NT2/D1 (cell line): ENCODE measurements around the gene TMEM163.

Source experiments
- DNase-seq: peaks from one replicate; pipeline ENCODE4 v3.0.0-alpha.2; 2011; ENCODE audit warnings: low read depth, low spot score
- H3K27me3 ChIP-seq: 2 replicates; pipeline ENCODE4 v1.6.0; 2011; ENCODE audit warnings: mild to moderate bottlenecking; ENCODE audit not compliant: insufficient read length, insufficient read depth
- H3K36me3 ChIP-seq: 2 replicates; pipeline ENCODE4 v1.6.1; 2011; ENCODE audit warnings: mild to moderate bottlenecking, low read length, mixed read lengths; ENCODE audit not compliant: insufficient read depth, insufficient read length
- H3K4me1 ChIP-seq: 2 replicates; pipeline ENCODE4 v1.5.1; 2011; ENCODE audit not compliant: insufficient read depth, insufficient read length
- H3K4me3 ChIP-seq: 2 replicates; pipeline ENCODE4 v1.5.1; 2011; ENCODE audit warnings: low read depth; ENCODE audit not compliant: insufficient read length
- H3K9ac ChIP-seq: 2 replicates; pipeline ENCODE4 v1.6.0; 2011; ENCODE audit warnings: low read depth; ENCODE audit not compliant: insufficient read length
- H3K9me3 ChIP-seq: 2 replicates; pipeline ENCODE4 v1.5.1; 2011; ENCODE audit warnings: mild to moderate bottlenecking, low read length; ENCODE audit not compliant: insufficient read depth
- SUZ12 ChIP-seq: IDR thresholded peaks from 2 replicates; pipeline ENCODE4 v1.6.1; 2011; ENCODE audit not compliant: insufficient read length, insufficient read depth; ENCODE audit errors: extremely low read depth
- YY1 ChIP-seq: IDR thresholded peaks from 2 replicates; pipeline ENCODE4 v1.6.1; 2011; ENCODE audit not compliant: insufficient read length, insufficient read depth
- ZNF274 ChIP-seq: IDR thresholded peaks from 2 replicates; pipeline ENCODE4 v1.6.1; 2011; ENCODE audit warnings: mild to moderate bottlenecking, low read depth, low read length

TMEM163 gene

DNA sequence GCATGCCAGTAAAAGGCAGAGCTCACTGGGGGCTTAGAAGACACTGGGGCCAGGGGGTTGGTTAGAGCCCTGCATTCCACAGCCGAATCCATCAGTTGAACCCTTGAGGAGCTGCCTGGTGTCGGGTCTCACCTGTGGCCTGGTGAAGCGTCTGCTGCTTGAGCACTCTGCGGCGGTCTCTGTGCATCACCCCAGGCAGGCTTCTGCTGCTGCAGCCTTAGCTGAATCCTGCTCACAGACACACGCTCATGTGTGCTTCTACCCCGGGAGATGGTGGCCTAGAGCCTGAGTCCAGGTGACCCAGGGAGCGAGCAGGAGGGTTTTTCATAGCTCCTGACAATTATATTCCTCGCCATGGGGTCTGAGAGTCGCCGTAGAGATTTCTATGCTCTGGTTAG is 272.8 kb downstream of the TMEM163 start:
- H3K4me3 ChIP-seq = no peak overlapping the region
- no peaks in the 10 kb centered on the region for H3K9me3 ChIP-seq
- TF ChIP-seq SUZ12 (no peak), YY1 (no peak), ZNF274 (no peak)
- H3K9ac ChIP-seq = no peak overlapping the region
- peaks cover 27% of the 10 kb centered on the region for H3K36me3 ChIP-seq
- peaks cover 10% of the 10 kb centered on the region for H3K4me1 ChIP-seq
- DNase-seq = no peak
- H3K27me3 ChIP-seq = no peaks in the 10 kb centered on the region

DNA sequence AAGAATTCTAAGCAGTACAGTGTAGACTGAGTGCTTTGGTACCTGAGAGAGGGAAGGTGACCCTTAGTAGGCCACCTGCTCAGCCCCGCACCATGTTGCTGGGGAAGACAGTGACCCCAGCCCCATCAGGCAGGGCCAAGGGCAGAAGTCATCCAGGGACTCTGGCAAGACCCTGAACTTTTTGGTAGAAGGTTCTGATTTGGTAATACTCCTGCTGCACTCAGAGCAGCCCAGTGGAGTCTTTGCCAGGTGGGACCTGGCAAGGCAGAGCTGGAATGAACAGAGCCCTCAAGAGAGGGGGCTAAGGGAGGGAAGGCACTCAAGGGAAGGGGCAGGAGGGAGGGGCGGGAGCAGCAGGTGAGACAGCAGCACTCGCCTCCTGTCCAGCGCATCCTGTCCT is 273.7 kb downstream of the TMEM163 start:
- Histone ChIP-seq H3K27me3 (no peaks in the 10 kb centered on the region), H3K4me3 (no peak overlapping the region), H3K36me3 (peaks cover 31% of the 10 kb centered on the region), H3K4me1 (peaks cover 9% of the 10 kb centered on the region), H3K9me3 (no peaks in the 10 kb centered on the region), H3K9ac (no peak overlapping the region)
- DNase-seq = no peak
- no peak for TF ChIP-seq SUZ12
- no peak for TF ChIP-seq YY1
- TF ChIP-seq ZNF274 = no peak

DNA sequence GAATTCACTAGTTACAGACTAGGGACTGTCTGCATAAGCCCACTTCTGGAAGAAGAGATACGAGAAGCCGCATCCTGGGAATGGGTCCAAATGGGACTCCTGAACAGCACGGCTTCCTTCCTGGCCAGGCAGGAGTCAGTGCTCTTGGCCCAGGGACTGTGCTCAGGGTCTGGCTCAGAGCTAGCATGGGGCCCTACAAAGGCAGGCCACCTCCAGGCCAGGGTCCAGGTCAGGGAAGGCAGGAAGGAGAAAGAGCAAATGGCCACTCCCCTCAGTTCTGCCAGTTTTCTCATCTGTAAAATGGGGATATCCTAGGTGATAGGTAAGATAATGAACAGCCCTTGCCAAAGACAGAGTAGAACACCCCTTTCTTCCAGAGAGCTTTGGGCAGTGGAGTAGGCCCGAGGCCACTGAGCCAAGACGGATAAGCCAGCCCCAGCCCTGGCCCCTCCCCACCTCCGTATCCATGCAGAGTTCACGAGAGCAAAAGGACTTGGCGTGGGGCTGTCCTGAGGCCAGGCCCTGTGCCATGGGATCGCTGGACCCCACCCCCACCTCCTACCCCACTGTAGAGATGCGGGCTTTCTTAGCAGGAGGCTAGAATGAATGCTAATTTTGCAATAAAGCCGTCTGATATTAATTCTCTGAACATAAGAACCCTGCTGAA is 274.9 kb downstream of the TMEM163 start:
- TF ChIP-seq ZNF274 (no peak), YY1 (no peak), SUZ12 (no peak)
- H3K36me3 ChIP-seq = peaks cover 30% of the 10 kb centered on the region

DNA sequence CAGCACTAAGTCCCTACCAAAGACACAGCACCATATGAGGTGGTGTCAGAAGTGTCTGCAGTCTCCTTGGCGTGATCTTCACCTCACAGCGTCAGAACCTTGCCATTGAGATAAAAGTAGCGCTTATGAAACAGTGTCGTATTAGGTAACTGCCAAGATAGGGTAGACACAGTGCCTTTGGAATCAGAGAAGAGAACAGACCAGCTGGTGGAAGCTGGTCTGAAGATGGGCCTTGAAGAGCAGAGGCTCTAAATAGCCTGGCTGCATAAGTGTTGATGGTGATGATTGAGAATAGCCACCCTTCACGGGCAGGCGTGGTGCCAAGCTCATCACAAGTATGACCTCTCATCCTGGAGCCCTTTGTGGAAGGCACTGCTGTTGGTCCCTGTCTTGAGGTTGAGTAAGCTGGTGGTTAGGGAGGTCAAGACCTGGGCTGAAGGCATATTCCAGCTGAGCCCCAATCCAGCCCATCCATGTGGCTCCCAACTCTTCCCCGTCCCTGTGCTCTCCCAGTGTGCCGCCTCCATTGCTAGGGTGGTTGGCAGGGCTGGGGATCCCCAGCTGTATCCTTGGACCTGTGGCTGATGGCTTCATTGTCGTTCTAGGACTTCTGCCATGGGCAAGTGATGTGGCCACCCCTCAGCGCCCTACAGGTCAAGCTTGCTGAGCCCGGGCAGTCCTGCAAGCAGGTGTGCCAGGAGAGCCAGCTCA is 277.5 kb downstream of the TMEM163 start:
- Histone ChIP-seq H3K4me3 (no peak overlapping the region), H3K27me3 (no peaks in the 10 kb centered on the region), H3K36me3 (peaks cover 27% of the 10 kb centered on the region), H3K9me3 (no peaks in the 10 kb centered on the region), H3K4me1 (peaks cover 13% of the 10 kb centered on the region), H3K9ac (no peak overlapping the region)
- DNase-seq = no peak
- no peak for TF ChIP-seq SUZ12
- no peak for TF ChIP-seq ZNF274
- TF ChIP-seq YY1 = no peak

More for the DNA sequence above, 274.9 kb downstream of the TMEM163 start:
- no peak for DNase-seq
- Histone ChIP-seq H3K4me3 (no peak overlapping the region), H3K27me3 (no peaks in the 10 kb centered on the region), H3K4me1 (peaks cover 9% of the 10 kb centered on the region), H3K9me3 (no peaks in the 10 kb centered on the region), H3K9ac (no peak overlapping the region)

DNA sequence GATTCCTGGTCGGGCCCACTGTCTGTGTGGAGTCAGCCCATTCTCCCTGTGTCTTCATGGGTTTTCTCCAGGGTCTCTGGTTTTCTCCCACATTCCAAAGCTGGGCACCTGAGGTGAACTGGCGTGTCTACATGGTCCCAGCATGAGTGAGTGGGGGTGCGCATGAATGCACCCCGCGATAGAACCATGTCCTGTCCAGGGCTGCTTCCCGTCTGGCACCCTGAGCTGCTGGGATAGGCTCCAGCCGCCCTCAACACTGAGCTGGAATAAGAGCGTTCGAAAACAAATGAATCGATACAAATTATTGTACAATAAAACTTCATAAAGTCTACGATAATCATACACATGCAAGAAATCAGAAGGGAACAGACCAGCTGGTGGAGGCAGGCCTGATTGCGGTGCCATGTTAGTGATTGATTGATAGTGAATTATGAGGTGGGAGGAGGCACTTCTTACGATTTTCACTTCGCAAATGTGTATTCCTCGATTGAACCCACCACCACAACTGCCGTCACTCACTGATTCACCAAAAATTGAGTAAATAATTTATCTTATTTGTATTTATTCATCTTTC is 278.4 kb downstream of the TMEM163 start:
- H3K4me3 ChIP-seq = no peak overlapping the region
- H3K4me1 ChIP-seq = peaks cover 7% of the 10 kb centered on the region
- H3K9me3 ChIP-seq = no peaks in the 10 kb centered on the region
- no peak for DNase-seq
- H3K27me3 ChIP-seq = no peaks in the 10 kb centered on the region
- no peak overlapping the region for H3K9ac ChIP-seq
- TF ChIP-seq YY1 = no peak
- TF ChIP-seq SUZ12 = no peak
- TF ChIP-seq ZNF274 = no peak
- H3K36me3 ChIP-seq = peaks cover 27% of the 10 kb centered on the region

DNA sequence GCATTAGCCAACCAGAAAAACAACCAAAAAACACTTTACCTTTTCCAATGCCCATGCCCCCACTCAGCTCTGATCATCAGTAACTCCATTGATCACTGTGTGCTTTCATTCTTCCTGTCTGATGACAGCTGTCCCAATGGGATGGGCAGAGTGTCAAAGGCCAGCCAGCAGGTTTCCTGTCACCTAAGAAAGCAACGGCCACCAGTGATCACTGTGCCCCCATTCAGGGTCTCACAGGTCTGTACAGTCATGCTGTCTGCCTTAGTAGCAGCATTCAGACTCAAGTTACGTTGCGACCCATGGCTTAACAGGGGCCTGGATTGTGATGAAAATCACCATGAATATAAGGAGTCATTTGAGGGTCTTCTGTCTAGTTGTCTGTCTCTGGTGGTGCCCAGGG is 280.4 kb downstream of the TMEM163 start:
- DNase-seq = no peak
- TF ChIP-seq SUZ12 = no peak
- TF ChIP-seq ZNF274 = no peak
- TF ChIP-seq YY1 = no peak
- Histone ChIP-seq H3K9me3 (no peaks in the 10 kb centered on the region), H3K27me3 (no peaks in the 10 kb centered on the region), H3K4me1 (peaks cover 7% of the 10 kb centered on the region), H3K36me3 (peaks cover 33% of the 10 kb centered on the region), H3K9ac (no peak overlapping the region), H3K4me3 (no peak overlapping the region)

DNA sequence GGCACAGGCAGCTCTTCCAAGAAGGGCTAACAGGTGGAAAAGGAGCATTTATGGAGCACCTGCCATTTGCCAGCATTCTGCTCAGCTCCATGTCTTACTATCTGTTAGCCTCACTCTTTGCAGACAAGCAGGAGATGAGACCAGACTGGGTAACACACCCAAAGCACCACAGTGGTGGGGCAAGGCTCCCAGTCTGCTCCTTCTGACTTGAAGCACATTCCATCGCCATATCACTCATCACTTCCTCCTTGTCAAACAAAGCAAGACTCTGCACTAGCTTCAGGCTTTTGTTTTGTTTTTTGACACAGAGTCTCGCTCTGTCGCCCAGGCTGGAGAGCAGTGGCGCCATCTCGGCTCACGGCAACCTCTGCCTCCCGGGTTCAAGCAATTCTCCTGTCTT is 282.1 kb downstream of the TMEM163 start:
- no peaks in the 10 kb centered on the region for H3K27me3 ChIP-seq
- no peak for TF ChIP-seq SUZ12
- no peak for TF ChIP-seq ZNF274
- no peak for TF ChIP-seq YY1
- peaks cover 33% of the 10 kb centered on the region for H3K36me3 ChIP-seq
- H3K4me1 ChIP-seq = peaks cover 10% of the 10 kb centered on the region
- H3K4me3 ChIP-seq = no peak overlapping the region
- no peak overlapping the region for H3K9ac ChIP-seq
- H3K9me3 ChIP-seq = no peaks in the 10 kb centered on the region
- DNase-seq = no peak
